ENCODE results near the gene MPHOSPH10.

MPHOSPH10 gene

GRCh38 chr2:71143782-71144181 is 13.3 kb downstream of the MPHOSPH10 start:
- Histone ChIP-seq H3K4me1 (ENCODE audit: control insufficient read depth in 2 of 2, insufficient read depth in 2 of 2, low read length in 2 of 2) (no peaks in the 10 kb centered on the region), H3K27me3 (ENCODE audit: control insufficient read depth in 2 of 2, insufficient read depth in 2 of 2, low read length in 2 of 2) (no peaks in the 10 kb centered on the region), H3K9ac (ENCODE audit: low read depth in 1 of 2, low read length in 2 of 2) (no peak overlapping the region), H3K4me3 (ENCODE audit: low read length in 2 of 2) (no peak overlapping the region), H3K9me3 (ENCODE audit: control insufficient read depth in 2 of 2, low read length in 2 of 2) (no peaks in the 10 kb centered on the region), H3K36me3 (ENCODE audit: control insufficient read depth in 2 of 2, insufficient read depth in 2 of 2, low read length in 2 of 2) (peaks cover 71 to 84% of the 10 kb centered on the region in 2 donors), H3K27ac (ENCODE audit: low read depth in 2 of 2, low read length in 2 of 2) (no peak overlapping the region)

GRCh38 chr2:71148506-71149063 is 18.2 kb downstream of the MPHOSPH10 start:
- H3K4me3 ChIP-seq (ENCODE audit: low read length in 2 of 2) = no peak overlapping the region
- no peak overlapping the region for H3K9ac ChIP-seq (ENCODE audit: low read depth in 1 of 2, low read length in 2 of 2)
- H3K9me3 ChIP-seq (ENCODE audit: control insufficient read depth in 2 of 2, low read length in 2 of 2) = no peaks in the 10 kb centered on the region
- no peak overlapping the region for H3K27ac ChIP-seq (ENCODE audit: low read depth in 2 of 2, low read length in 2 of 2)
- peaks cover 50 to 62% of the 10 kb centered on the region in 2 donors for H3K36me3 ChIP-seq (ENCODE audit: control insufficient read depth in 2 of 2, insufficient read depth in 2 of 2, low read length in 2 of 2)
- no peaks in the 10 kb centered on the region for H3K27me3 ChIP-seq (ENCODE audit: control insufficient read depth in 2 of 2, insufficient read depth in 2 of 2, low read length in 2 of 2)
- H3K4me1 ChIP-seq (ENCODE audit: control insufficient read depth in 2 of 2, insufficient read depth in 2 of 2, low read length in 2 of 2) = no peaks in the 10 kb centered on the region

- H3K4me1 ChIP-seq (ENCODE audit: control insufficient read depth in 2 of 2, insufficient read depth in 2 of 2, low read length in 2 of 2) = no peaks in the 10 kb centered on the region
- no peak overlapping the region for H3K27ac ChIP-seq (ENCODE audit: low read depth in 2 of 2, low read length in 2 of 2)
- no peaks in the 10 kb centered on the region for H3K27me3 ChIP-seq (ENCODE audit: control insufficient read depth in 2 of 2, insufficient read depth in 2 of 2, low read length in 2 of 2)
- H3K36me3 ChIP-seq (ENCODE audit: control insufficient read depth in 2 of 2, insufficient read depth in 2 of 2, low read length in 2 of 2) = peaks cover 34 to 47% of the 10 kb centered on the region in 2 donors
- no peaks in the 10 kb centered on the region for H3K9me3 ChIP-seq (ENCODE audit: control insufficient read depth in 2 of 2, low read length in 2 of 2)
- H3K9ac ChIP-seq (ENCODE audit: low read depth in 1 of 2, low read length in 2 of 2) = no peak overlapping the region
- H3K4me3 ChIP-seq (ENCODE audit: low read length in 2 of 2) = no peak overlapping the region
Observed at GRCh38 chr2:71150082-71150816, 19.8 kb downstream of the MPHOSPH10 start.

DNA sequence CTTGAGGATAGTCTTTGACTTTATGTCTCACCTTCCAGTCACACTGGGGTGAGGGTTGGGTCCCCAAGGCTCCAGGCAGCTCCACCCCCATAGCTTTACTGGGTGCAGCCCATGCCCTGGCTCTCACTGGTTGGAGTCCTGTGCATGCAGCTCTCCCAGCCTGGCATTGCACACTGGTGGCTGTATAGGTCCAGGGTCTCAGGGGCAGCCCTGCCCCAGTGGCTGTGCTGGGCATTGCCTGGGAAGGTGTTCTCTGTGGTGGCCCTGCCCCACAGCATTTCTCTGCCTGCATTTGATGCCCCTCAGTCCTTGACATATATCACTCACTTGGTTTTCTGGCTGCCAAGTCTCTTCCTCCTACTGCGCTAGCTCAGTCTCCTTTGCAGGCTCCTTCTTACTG is 21.2 kb downstream of the MPHOSPH10 start:
- Histone ChIP-seq H3K9ac (ENCODE audit: low read depth in 1 of 2, low read length in 2 of 2) (no peak overlapping the region), H3K4me1 (ENCODE audit: control insufficient read depth in 2 of 2, insufficient read depth in 2 of 2, low read length in 2 of 2) (no peaks in the 10 kb centered on the region), H3K27ac (ENCODE audit: low read depth in 2 of 2, low read length in 2 of 2) (no peak overlapping the region), H3K27me3 (ENCODE audit: control insufficient read depth in 2 of 2, insufficient read depth in 2 of 2, low read length in 2 of 2) (no peaks in the 10 kb centered on the region), H3K36me3 (ENCODE audit: control insufficient read depth in 2 of 2, insufficient read depth in 2 of 2, low read length in 2 of 2) (peaks cover 27 to 35% of the 10 kb centered on the region in 2 donors), H3K9me3 (ENCODE audit: control insufficient read depth in 2 of 2, low read length in 2 of 2) (no peaks in the 10 kb centered on the region), H3K4me3 (ENCODE audit: low read length in 2 of 2) (no peak overlapping the region)

DNA sequence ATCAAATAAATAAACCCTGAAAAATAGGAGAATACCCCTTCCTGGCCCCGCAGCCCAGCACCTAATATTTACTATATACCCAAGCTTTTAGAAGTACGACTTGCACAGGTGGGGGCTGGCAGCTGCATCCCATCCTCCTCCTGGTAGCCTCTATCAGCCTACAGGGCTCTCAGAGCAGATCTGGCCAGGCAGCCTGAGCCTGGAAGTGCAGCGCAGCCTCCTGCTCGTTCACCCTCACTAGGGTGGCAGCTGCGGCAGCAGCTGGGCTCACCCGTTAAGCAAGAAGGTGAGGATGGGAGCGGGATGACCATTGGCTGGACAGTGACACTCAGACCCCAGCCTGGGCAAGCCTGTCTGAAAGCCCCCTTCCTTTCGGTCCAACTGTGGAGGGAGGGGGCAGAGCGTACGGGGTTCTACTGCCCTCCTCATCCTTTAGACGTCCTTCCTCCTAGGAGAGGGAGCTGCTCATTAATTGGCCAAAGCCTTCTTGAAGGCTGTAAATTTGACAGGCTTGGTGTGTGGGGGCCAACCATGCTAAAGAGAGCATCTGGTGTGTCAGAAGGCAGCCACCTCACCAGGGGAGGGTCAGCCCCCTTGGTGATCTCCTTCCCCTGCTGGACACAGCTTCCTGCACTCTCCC is 23.3 kb downstream of the MPHOSPH10 start:
- H3K36me3 ChIP-seq (ENCODE audit: control insufficient read depth in 2 of 2, insufficient read depth in 2 of 2, low read length in 2 of 2) = peaks cover 14 to 17% of the 10 kb centered on the region in 2 donors
- H3K27me3 ChIP-seq (ENCODE audit: control insufficient read depth in 2 of 2, insufficient read depth in 2 of 2, low read length in 2 of 2) = no peaks in the 10 kb centered on the region
- H3K27ac ChIP-seq (ENCODE audit: low read depth in 2 of 2, low read length in 2 of 2) = no peak overlapping the region
- H3K4me1 ChIP-seq (ENCODE audit: control insufficient read depth in 2 of 2, insufficient read depth in 2 of 2, low read length in 2 of 2) = no peaks in the 10 kb centered on the region
- no peak overlapping the region for H3K9ac ChIP-seq (ENCODE audit: low read depth in 1 of 2, low read length in 2 of 2)
- H3K9me3 ChIP-seq (ENCODE audit: control insufficient read depth in 2 of 2, low read length in 2 of 2) = no peaks in the 10 kb centered on the region
- H3K4me3 ChIP-seq (ENCODE audit: low read length in 2 of 2) = no peak overlapping the region

GRCh38 chr2:71154279-71154678 is 23.8 kb downstream of the MPHOSPH10 start:
- no peak overlapping the region for H3K27ac ChIP-seq (ENCODE audit: low read depth in 2 of 2, low read length in 2 of 2)
- no peaks in the 10 kb centered on the region for H3K9me3 ChIP-seq (ENCODE audit: control insufficient read depth in 2 of 2, low read length in 2 of 2)
- no peaks in the 10 kb centered on the region for H3K27me3 ChIP-seq (ENCODE audit: control insufficient read depth in 2 of 2, insufficient read depth in 2 of 2, low read length in 2 of 2)
- H3K4me3 ChIP-seq (ENCODE audit: low read length in 2 of 2) = no peak overlapping the region
- H3K9ac ChIP-seq (ENCODE audit: low read depth in 1 of 2, low read length in 2 of 2) = no peak overlapping the region
- no peaks in the 10 kb centered on the region for H3K4me1 ChIP-seq (ENCODE audit: control insufficient read depth in 2 of 2, insufficient read depth in 2 of 2, low read length in 2 of 2)
- H3K36me3 ChIP-seq (ENCODE audit: control insufficient read depth in 2 of 2, insufficient read depth in 2 of 2, low read length in 2 of 2) = peaks cover 9 to 12% of the 10 kb centered on the region in 2 donors

DNA sequence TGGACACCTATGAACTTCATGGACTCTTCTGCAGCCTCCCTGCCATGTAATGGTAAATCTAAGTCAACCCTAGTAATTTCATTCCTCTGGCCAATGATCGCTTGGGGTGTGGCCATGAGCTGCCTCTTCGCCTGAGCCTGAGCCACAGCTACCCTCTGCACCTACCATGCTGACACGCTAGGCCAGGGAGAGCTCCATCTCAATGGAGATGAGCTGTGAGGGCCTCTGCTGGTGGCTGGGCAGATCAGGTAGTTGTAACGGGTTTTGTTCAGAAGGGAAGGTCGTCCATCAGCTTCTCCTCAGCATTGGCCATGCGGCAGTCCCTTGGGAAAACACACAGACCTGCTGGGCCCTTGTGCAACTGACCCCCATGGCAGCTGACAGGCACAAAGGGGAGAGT is 24.4 kb downstream of the MPHOSPH10 start:
- Histone ChIP-seq H3K9ac (ENCODE audit: low read depth in 1 of 2, low read length in 2 of 2) (no peak overlapping the region), H3K4me1 (ENCODE audit: control insufficient read depth in 2 of 2, insufficient read depth in 2 of 2, low read length in 2 of 2) (no peaks in the 10 kb centered on the region), H3K4me3 (ENCODE audit: low read length in 2 of 2) (no peak overlapping the region), H3K27ac (ENCODE audit: low read depth in 2 of 2, low read length in 2 of 2) (no peak overlapping the region), H3K27me3 (ENCODE audit: control insufficient read depth in 2 of 2, insufficient read depth in 2 of 2, low read length in 2 of 2) (no peaks in the 10 kb centered on the region), H3K36me3 (ENCODE audit: control insufficient read depth in 2 of 2, insufficient read depth in 2 of 2, low read length in 2 of 2) (peaks cover 4 to 7% of the 10 kb centered on the region in 2 donors), H3K9me3 (ENCODE audit: control insufficient read depth in 2 of 2, low read length in 2 of 2) (no peaks in the 10 kb centered on the region)

DNA sequence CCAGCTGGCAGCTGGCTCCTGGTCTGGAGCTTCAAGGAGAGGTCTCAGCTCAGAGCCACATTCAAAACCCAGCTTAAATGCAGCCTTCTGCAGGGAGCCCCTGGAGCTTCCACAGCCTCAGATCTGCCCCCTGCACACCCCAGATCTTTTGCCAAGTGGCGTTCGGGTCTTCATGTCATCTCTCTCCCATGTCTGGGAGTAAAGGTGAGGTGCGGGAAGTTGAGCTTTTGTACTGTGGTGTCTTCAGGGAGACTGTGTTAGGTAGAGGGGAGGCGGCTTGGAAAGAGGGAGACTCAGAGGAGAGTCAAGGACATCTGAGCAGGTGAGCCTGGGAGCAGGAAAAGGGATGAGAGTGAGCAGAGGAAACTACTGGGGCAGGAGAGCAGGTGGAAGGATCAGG is 25.4 kb downstream of the MPHOSPH10 start:
- Histone ChIP-seq H3K36me3 (ENCODE audit: control insufficient read depth in 2 of 2, insufficient read depth in 2 of 2, low read length in 2 of 2) (no peaks in the 10 kb centered on the region), H3K27me3 (ENCODE audit: control insufficient read depth in 2 of 2, insufficient read depth in 2 of 2, low read length in 2 of 2) (no peaks in the 10 kb centered on the region), H3K4me1 (ENCODE audit: control insufficient read depth in 2 of 2, insufficient read depth in 2 of 2, low read length in 2 of 2) (no peaks in the 10 kb centered on the region), H3K9ac (ENCODE audit: low read depth in 1 of 2, low read length in 2 of 2) (no peak overlapping the region), H3K4me3 (ENCODE audit: low read length in 2 of 2) (no peak overlapping the region), H3K9me3 (ENCODE audit: control insufficient read depth in 2 of 2, low read length in 2 of 2) (no peaks in the 10 kb centered on the region), H3K27ac (ENCODE audit: low read depth in 2 of 2, low read length in 2 of 2) (no peak overlapping the region)

GRCh38 chr2:71156573-71156972 is 26.1 kb downstream of the MPHOSPH10 start:
- no peak overlapping the region for H3K27ac ChIP-seq (ENCODE audit: low read depth in 2 of 2, low read length in 2 of 2)
- H3K27me3 ChIP-seq (ENCODE audit: control insufficient read depth in 2 of 2, insufficient read depth in 2 of 2, low read length in 2 of 2) = no peaks in the 10 kb centered on the region
- H3K9me3 ChIP-seq (ENCODE audit: control insufficient read depth in 2 of 2, low read length in 2 of 2) = no peaks in the 10 kb centered on the region
- peak overlapping the region; percentile 8 to 45 for H3K4me3 ChIP-seq (ENCODE audit: low read length in 2 of 2)
- H3K9ac ChIP-seq (ENCODE audit: low read depth in 1 of 2, low read length in 2 of 2) = no peak overlapping the region
- no peaks in the 10 kb centered on the region for H3K4me1 ChIP-seq (ENCODE audit: control insufficient read depth in 2 of 2, insufficient read depth in 2 of 2, low read length in 2 of 2)
- no peaks in the 10 kb centered on the region for H3K36me3 ChIP-seq (ENCODE audit: control insufficient read depth in 2 of 2, insufficient read depth in 2 of 2, low read length in 2 of 2)

- Histone ChIP-seq H3K36me3 (ENCODE audit: control insufficient read depth in 2 of 2, insufficient read depth in 2 of 2, low read length in 2 of 2) (no peaks in the 10 kb centered on the region), H3K4me3 (ENCODE audit: low read length in 2 of 2) (peak overlapping the region; percentile 8 to 45), H3K9ac (ENCODE audit: low read depth in 1 of 2, low read length in 2 of 2) (no peak overlapping the region), H3K27me3 (ENCODE audit: control insufficient read depth in 2 of 2, insufficient read depth in 2 of 2, low read length in 2 of 2) (no peaks in the 10 kb centered on the region), H3K4me1 (ENCODE audit: control insufficient read depth in 2 of 2, insufficient read depth in 2 of 2, low read length in 2 of 2) (no peaks in the 10 kb centered on the region), H3K9me3 (ENCODE audit: control insufficient read depth in 2 of 2, low read length in 2 of 2) (no peaks in the 10 kb centered on the region), H3K27ac (ENCODE audit: low read depth in 2 of 2, low read length in 2 of 2) (no peak overlapping the region)
Observed at GRCh38 chr2:71157124-71157793, 26.8 kb downstream of the MPHOSPH10 start.
